GM12878 (cell line): ENCODE results near the gene RSPH1. TPM values are rescaled to one million over a fixed set of nuclear protein-coding genes. Genes with fewer than 3 reads are reported as not detected.
A peak's percentile ranks its signal among the peaks of the same experiment; 100 is the strongest.

Source experiments
- ATF3 ChIP-seq: IDR thresholded peaks from 2 replicates; pipeline ENCODE4 v1.6.1; 2011; ENCODE audit warnings: low read depth, mild to moderate bottlenecking, low read length, moderate library complexity, borderline replicate concordance; ENCODE audit errors: extremely low read depth
- CBX3 ChIP-seq: fragments of 200-600 bp; sonication (generic); IDR thresholded peaks from 2 replicates; pipeline ENCODE4 v1.6.1; 2016; ENCODE audit warnings: low read depth, borderline replicate concordance
- CEBPB ChIP-seq, 2 experiments: fragments of 150-350 bp in 1 of 2; IDR thresholded peaks; 2 replicates each; pipeline ENCODE4 v1.6.1; 2012 to 2014; ENCODE audit warnings: low read depth in 2 of 2, low read length in 2 of 2, borderline replicate concordance in 1 of 2, inconsistent platforms in 1 of 2
- CHD2 ChIP-seq: IDR thresholded peaks from 2 replicates; pipeline ENCODE4 v1.6.1; 2011; ENCODE audit warnings: low read depth, low read length, improper control_type of control experiment, borderline replicate concordance
- ESRRA ChIP-seq: IDR thresholded peaks from 2 replicates; pipeline ENCODE4 v1.6.1; 2012; ENCODE audit warnings: mild to moderate bottlenecking, low read length, improper control_type of control experiment
- FOXM1 ChIP-seq: IDR thresholded peaks from 2 replicates; pipeline ENCODE4 v1.6.1; 2012; ENCODE audit warnings: low read depth, mild to moderate bottlenecking, inconsistent platforms, low read length, moderate library complexity
- PML ChIP-seq: IDR thresholded peaks from 2 replicates; pipeline ENCODE4 v1.6.1; 2012; ENCODE audit warnings: low read length, inconsistent platforms
- PRDM15 ChIP-seq: fragments of 450-650 bp; formaldehyde crosslinking; IDR thresholded peaks from 2 replicates; pipeline ENCODE4 v1.4.0; 2020; ENCODE audit warnings: mild to moderate bottlenecking, moderate library complexity
- STAT1 ChIP-seq: fragments of 450-650 bp; conservative IDR thresholded peaks from 2 replicates; pipeline ENCODE4 v1.6.1; 2014; ENCODE audit warnings: antibody characterized with exemption, mild to moderate bottlenecking
- polyA plus RNA-seq, 11 experiments: library from polyadenylated mRNA; depleted of rRNA in 4 of 11; unstranded in 6 of 11; stranded (reverse) in 5 of 11; fragments of >200 nt; fragmentation: Nextera tagmentation in 4 of 11; fragmentation: Illumina TruSeq in 1 of 11; extraction: Ambion mirVana in 4 of 11; extraction: Trizol in 1 of 11; gene quantifications; 1 replicate in 1 of 11; 2 replicates in 10 of 11; pipeline versions ENCODE4 v1.2.1 to v1.2.3, GENCODE V29; 2011 to 2016; ENCODE audit warnings: inconsistent platforms in 2 of 11, missing spikeins in 2 of 11, low read depth in 1 of 11
- total RNA-seq, 4 experiments: library from RNA; depleted of rRNA in 3 of 4; stranded (reverse); fragments of >200 nt in 3 of 4; fragmentation: Illumina TruSeq in 1 of 4; extraction: Trizol in 1 of 4; gene quantifications; 2 replicates each; pipeline versions ENCODE4 v1.2.1 to v1.2.3, GENCODE V29; 2013 to 2021
- TF ChIP-seq, protein P1 (sequence below): fragments of 450-650 bp; IDR thresholded peaks from 2 replicates; pipeline ENCODE4 v1.6.1; 2017; ENCODE audit warnings: low read depth, mild to moderate bottlenecking, moderate library complexity
- TF ChIP-seq, protein P2 (sequence below): IDR thresholded peaks from 2 replicates; pipeline ENCODE4 v1.6.1; 2012; ENCODE audit warnings: low read length, inconsistent platforms
- TF ChIP-seq, protein P3 (sequence below): IDR thresholded peaks from 2 replicates; pipeline ENCODE4 v1.6.1; 2011; ENCODE audit warnings: borderline replicate concordance, low read depth, mild to moderate bottlenecking, moderate library complexity, low read length; ENCODE audit not compliant: insufficient read depth, poor library complexity, severe bottlenecking
- TF ChIP-seq, protein P4 (sequence below): IDR thresholded peaks from 2 replicates; pipeline ENCODE4 v1.6.1; 2012; ENCODE audit warnings: improper control_type of control experiment, low read depth, low read length; ENCODE audit not compliant: insufficient replicate concordance

The RSPH1 gene
- total and polyA plus RNA-seq, 10 of the 15 experiments (the other 5 are each of a cell fraction or from before 2014, with no cell fraction given), result 0.11 to 1.4 (median 0.38) TPM

DNA sequence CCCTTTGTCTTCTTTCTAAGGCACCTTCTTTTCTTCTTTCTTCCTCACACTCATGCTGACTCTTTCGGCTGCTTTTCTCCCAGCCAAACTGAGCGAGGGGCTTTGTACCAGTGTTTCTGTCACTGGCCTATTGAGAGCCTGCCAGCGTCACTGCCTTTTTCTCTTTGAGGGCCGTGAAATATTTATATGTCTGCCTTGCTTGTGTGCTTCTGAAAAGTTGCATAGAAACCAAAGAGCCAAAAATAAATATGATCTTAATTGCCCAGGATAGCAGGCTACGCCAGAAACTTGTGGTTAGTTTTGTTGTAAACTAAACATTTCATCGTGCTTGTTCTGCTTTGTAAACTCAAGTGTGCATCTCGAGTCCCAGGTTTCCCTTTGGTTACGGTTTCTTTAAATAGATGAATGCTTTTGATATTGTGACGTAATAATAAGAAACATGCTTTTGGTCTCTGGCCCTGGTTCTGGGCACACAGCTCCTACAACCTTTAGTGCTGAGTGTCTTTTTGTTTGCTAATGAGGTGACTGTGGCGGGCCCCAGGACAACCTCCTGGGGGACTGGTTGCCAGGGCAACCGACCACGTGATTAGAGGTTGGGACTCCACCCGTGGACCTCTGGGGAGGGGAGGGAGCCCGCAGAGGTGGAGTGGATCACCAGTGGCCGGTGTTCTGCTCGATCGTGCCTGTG is 28.5 kb upstream of the RSPH1 start (continued):
- TF ChIP-seq PRDM15 (no peak), PML (0 out of 2 replicates have a peak, but pooled peaks have one; percentile 35), FOXM1 (peak; percentile 65; the same call in 1 of the 2 replicates), CBX3 (no peak), CEBPB (IDR thresholded peaks at IDR 0.05; ENCODE audit: borderline replicate concordance in 1 of 2, low read depth in 2 of 2, low read length in 2 of 2) (peak in 1 of 2 experiments; percentile 62; a peak in 1 of 4 replicates), STAT1 (no peak), ESRRA (no peak), CHD2 (0 out of 2 replicates have a peak, but pooled peaks have one; percentile 9), ATF3 (0 out of 2 replicates have a peak, but pooled peaks have one; percentile 21)
- TF ChIP-seq, protein P1, sequence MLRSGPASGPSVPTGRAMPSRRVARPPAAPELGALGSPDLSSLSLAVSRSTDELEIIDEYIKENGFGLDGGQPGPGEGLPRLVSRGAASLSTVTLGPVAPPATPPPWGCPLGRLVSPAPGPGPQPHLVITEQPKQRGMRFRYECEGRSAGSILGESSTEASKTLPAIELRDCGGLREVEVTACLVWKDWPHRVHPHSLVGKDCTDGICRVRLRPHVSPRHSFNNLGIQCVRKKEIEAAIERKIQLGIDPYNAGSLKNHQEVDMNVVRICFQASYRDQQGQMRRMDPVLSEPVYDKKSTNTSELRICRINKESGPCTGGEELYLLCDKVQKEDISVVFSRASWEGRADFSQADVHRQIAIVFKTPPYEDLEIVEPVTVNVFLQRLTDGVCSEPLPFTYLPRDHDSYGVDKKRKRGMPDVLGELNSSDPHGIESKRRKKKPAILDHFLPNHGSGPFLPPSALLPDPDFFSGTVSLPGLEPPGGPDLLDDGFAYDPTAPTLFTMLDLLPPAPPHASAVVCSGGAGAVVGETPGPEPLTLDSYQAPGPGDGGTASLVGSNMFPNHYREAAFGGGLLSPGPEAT, result peak; percentile 84
- TF ChIP-seq, protein P2, sequence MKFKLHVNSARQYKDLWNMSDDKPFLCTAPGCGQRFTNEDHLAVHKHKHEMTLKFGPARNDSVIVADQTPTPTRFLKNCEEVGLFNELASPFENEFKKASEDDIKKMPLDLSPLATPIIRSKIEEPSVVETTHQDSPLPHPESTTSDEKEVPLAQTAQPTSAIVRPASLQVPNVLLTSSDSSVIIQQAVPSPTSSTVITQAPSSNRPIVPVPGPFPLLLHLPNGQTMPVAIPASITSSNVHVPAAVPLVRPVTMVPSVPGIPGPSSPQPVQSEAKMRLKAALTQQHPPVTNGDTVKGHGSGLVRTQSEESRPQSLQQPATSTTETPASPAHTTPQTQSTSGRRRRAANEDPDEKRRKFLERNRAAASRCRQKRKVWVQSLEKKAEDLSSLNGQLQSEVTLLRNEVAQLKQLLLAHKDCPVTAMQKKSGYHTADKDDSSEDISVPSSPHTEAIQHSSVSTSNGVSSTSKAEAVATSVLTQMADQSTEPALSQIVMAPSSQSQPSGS, result peak; percentile 89
- TF ChIP-seq, protein P3, sequence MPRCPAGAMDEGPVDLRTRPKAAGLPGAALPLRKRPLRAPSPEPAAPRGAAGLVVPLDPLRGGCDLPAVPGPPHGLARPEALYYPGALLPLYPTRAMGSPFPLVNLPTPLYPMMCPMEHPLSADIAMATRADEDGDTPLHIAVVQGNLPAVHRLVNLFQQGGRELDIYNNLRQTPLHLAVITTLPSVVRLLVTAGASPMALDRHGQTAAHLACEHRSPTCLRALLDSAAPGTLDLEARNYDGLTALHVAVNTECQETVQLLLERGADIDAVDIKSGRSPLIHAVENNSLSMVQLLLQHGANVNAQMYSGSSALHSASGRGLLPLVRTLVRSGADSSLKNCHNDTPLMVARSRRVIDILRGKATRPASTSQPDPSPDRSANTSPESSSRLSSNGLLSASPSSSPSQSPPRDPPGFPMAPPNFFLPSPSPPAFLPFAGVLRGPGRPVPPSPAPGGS, result peak; percentile 11
- TF ChIP-seq, protein P4, sequence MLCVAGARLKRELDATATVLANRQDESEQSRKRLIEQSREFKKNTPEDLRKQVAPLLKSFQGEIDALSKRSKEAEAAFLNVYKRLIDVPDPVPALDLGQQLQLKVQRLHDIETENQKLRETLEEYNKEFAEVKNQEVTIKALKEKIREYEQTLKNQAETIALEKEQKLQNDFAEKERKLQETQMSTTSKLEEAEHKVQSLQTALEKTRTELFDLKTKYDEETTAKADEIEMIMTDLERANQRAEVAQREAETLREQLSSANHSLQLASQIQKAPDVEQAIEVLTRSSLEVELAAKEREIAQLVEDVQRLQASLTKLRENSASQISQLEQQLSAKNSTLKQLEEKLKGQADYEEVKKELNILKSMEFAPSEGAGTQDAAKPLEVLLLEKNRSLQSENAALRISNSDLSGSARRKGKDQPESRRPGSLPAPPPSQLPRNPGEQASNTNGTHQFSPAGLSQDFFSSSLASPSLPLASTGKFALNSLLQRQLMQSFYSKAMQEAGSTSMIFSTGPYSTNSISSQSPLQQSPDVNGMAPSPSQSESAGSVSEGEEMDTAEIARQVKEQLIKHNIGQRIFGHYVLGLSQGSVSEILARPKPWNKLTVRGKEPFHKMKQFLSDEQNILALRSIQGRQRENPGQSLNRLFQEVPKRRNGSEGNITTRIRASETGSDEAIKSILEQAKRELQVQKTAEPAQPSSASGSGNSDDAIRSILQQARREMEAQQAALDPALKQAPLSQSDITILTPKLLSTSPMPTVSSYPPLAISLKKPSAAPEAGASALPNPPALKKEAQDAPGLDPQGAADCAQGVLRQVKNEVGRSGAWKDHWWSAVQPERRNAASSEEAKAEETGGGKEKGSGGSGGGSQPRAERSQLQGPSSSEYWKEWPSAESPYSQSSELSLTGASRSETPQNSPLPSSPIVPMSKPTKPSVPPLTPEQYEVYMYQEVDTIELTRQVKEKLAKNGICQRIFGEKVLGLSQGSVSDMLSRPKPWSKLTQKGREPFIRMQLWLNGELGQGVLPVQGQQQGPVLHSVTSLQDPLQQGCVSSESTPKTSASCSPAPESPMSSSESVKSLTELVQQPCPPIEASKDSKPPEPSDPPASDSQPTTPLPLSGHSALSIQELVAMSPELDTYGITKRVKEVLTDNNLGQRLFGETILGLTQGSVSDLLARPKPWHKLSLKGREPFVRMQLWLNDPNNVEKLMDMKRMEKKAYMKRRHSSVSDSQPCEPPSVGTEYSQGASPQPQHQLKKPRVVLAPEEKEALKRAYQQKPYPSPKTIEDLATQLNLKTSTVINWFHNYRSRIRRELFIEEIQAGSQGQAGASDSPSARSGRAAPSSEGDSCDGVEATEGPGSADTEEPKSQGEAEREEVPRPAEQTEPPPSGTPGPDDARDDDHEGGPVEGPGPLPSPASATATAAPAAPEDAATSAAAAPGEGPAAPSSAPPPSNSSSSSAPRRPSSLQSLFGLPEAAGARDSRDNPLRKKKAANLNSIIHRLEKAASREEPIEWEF, result no peak
